Activated T-cell treated with anti-CD3 and anti-CD28 coated beads for 48 hours (primary cell): ENCODE results near the gene TMEM273.

Experiments
- DNase-seq: peaks from one replicate; pipeline ENCODE4 v3.0.0-alpha.2; 2020; ENCODE audit warnings: low read depth

The TMEM273 gene, protein sequence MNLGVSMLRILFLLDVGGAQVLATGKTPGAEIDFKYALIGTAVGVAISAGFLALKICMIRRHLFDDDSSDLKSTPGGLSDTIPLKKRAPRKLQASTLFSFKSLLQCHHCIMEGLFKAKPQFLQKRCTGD

DNA sequence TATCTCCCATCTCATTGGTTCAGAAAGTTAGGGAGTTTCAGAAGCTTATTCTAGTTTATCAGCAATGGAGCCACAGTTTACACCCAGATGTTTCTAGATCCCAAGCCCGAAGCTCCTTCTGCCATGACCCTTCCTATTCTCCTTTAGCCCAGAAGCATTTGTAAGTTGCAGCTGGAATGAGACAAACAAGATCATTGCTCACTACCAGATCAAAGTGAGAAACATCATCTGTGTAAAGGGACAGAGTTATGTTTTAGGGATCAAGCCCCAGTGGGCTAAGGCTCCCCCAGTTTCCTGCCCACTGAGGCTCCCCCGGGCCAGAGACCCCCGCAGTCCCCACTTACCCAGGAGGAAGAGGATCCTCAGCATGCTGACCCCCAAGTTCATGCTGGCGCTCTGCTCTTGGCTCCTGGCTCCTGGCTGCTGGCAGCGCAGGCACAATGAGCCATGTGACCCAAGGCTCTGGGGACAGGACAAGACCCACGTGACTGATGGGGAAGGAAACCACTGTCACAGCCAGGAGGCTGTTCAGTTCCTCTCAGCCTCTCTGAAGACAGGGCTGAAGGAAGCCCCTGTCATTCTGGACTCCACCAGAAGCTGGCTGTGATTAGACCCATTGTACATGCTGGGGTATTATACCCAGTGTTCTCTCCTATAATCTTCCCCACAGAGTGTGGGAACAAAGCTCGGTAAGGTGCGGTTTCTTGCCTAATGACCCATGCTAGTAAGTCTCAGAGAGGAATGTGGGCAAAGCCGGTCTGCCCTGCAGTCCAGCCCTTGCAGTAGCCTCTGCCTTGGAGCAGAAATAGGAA lies at the start of gene TMEM273:
Gene TMEM273, minus strand, starts transcription at position 442 of the 812 bp plus-strand sequence. Its CDS starts 55 bp downstream, at position 387.
- no peak for DNase-seq

DNA sequence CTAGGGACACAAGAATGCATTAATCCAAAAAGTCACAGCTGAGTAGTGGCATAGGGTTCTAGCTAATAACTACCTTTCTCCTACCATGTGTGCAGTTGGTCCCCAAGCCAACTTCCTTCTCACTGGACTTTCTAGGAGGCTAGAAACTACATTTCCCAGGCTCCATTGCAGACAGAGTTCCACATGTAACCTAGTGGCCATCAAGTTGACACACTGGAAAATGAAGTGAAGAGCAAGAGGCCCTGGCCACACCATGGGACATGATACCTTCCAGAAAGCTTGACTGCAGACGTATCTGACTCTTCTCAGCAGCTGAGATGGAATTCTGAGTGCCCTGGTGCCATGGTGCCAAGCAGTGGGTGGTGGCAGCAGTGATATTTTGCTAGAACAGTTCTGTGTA lies 49.8 kb upstream of the TMEM273 start:
- no peak for DNase-seq

DNA sequence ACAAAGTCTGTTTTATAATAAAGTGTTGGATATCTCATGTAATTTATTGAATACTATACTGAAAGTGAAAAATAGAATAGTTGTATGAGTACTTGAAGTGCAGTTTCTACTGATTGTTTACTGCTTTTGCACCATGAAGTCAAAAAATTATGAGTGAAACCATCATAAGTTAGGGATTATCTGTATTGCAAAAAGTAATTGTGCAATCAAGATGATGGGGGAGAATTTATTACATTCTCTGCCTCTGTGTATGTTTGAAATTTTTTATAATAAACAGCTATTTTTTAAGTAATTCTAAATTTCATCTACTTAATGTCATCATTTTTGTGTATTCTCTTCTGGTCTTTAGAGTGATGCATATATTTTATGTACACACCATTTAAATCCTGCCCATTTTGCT lies 47.2 kb upstream of the TMEM273 start:
- DNase-seq = no peak

GRCh38 chr10:49231086-49231820 lies 43.1 kb upstream of the TMEM273 start:
- no peak for DNase-seq

DNA sequence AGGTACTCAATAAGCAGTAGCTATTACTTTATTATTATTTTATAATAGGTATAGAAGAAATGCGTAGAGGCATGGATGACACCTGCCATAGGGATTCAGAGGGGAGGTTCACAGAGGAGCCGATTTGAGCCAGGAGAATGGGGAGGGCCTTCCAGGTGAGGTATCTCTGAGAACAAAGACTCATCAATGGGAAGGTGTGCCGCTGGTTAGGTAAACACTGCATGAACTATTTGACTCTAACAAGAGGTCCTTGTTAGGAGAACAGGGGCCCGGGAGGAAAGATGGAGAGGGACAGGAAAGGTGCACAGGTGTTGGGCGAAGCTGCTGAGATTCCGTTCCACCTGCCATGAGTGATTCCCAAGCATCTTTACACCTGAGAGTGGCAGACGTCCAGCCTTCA lies 41.8 kb upstream of the TMEM273 start:
- DNase-seq = no peak

DNA sequence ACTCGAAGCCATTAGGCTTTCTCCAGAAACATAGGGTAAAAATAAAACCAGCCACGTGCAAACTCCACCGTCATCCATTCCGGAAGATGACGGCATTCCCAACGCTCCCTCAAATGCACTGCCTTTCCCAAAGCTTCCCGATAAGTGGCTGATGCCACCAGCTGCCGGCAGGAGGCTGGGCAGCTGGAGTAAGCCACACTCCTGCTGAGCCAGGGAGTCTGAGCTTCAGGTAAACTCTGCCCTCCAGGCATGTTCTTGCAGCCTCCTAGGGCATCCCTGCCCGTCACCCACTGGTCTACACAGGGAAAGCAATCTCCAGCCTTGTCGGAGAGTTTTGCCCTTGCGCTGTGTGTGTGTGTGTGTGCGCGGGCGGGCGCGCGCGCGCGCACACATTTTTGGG lies 40.5 kb upstream of the TMEM273 start:
- no peak for DNase-seq

GRCh38 chr10:49227406-49227805 lies 39.2 kb upstream of the TMEM273 start:
- DNase-seq = no peak

- DNase-seq = no peak
Observed at GRCh38 chr10:49226594-49226993, 38.4 kb upstream of the TMEM273 start.

DNA sequence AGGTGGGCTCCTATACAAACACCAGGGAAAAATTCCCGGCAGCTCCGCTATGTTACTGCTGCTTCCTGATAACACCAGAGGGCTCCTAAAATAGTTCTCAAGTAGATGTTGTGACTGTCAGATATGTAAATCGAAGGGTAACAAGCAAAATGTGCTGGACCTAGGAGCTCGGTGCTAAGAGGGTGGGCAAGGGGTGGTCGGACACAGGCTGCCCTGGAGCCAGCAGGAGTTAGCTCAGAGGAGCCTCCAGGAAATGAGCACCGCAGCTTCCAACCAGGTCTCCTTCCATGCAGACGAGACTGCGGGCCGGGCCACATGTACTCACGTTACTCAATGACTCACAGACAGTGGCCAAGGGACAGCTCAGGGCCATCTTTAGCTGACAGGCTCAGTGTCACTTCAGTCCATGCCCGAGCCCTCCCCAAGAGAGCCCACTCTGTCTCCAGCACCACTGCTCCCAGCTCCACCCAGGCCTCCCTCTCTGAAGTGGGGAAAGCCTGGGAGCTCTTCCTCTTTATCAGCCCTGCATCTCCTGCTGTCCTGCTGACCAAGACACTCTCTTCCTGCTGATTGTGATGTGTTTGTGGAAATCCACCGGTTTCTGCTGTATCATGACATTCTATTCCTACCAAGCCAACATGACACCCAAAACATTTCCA lies 37.2 kb upstream of the TMEM273 start:
- no peak for DNase-seq

DNA sequence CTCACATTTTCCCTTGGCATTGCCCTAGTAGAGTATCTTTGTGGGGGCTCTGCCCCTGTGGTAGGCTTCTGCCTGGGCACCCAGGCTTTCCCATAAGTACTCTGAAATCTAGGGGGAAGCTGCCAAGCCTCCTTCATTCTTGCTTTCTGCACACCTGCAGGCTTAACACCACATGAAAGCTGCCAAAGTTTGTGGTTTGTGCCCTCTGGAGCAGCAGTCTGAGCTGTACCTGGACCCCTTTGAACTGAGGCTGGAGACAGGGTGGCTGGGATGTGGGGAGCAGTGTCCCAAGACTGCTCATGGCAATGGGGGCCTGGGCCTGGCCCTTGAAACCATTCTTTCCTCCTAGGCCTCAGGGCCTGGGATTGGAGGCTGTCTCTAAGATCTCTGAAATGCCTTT lies 35.0 kb upstream of the TMEM273 start:
- DNase-seq = no peak

DNA sequence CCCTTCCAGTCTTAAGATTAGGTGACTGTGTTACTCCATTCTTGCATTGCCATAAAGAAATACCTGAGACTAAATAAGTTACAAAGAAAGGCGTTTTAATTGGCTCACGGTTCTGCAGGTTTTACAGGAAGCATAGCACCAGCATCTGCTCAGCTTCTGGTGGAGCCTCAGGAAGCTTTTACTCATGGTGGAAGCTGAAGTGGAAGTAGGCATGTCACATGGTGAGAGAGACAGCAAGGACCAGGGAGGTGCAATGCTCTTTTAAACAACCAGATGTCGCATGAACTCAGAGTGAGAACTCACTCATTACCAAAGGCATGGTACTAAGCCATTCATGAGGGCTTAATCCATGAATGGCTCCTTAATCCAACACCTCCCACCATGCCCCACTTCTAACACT lies 34.0 kb upstream of the TMEM273 start:
- DNase-seq = no peak

GRCh38 chr10:49220679-49221078 lies 32.5 kb upstream of the TMEM273 start:
- DNase-seq = no peak

DNA sequence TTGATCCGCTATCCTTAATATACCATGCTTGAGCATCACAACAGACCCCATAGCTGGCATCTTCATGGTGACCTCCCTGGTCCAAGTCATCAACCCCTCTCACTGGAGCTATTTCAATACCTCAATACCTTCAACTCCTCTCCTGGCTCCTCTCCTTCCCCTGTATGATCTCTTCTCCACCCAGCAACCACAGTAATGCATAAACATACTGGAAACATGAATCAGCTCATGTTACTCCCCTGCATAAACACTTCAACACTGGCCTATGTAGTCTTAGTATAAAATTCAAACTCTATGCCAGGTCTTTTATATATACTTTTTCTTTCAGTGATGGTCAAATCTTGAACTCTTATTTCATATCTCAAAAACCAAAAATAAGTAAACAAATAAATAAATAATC lies 31.8 kb upstream of the TMEM273 start:
- DNase-seq = no peak

- no peak for DNase-seq
Observed at GRCh38 chr10:49219248-49219647, 31.1 kb upstream of the TMEM273 start.

GRCh38 chr10:49218480-49218879 lies 30.3 kb upstream of the TMEM273 start:
- DNase-seq = no peak

DNA sequence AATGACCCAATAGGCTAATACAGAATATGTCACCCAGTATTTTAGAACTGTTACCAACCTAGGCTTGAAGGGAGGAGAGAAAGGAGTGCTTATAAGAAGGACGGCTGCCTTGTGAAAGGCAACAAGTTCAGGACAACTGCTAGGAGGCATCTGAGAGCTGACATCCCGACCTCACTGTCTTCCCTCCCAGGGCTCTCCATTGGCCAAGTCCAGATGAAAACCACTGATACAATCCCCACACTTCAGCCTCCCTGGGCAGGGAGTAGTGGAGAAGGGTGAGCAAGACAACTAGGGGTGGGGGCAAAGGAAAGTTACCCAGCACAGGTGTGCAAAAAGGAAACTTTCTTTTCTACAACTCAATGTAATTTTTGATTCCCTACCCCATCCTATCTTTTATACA lies 29.5 kb upstream of the TMEM273 start:
- no peak for DNase-seq

DNA sequence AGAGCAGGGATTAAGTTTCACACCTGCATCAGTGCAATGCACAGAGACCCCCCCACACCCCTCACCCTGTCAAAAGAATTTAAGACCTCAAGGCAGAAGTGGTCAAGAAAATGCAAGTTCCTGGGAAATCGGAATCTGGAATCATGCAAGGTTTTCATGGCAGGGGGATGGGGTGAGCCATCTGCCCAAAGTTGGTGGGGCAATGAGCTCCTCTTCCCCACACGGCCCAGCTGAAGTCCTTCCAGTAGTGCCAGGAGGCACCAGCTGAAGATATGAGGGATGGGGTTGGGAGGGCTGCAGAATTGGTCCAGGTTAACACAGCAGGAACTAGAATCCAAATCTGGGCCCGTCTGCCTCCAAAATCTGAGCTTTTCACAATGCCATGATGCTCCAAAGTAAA lies 25.0 kb upstream of the TMEM273 start:
- DNase-seq = no peak

- no peak for DNase-seq
Observed at GRCh38 chr10:49212783-49213182, 24.6 kb upstream of the TMEM273 start.

DNA sequence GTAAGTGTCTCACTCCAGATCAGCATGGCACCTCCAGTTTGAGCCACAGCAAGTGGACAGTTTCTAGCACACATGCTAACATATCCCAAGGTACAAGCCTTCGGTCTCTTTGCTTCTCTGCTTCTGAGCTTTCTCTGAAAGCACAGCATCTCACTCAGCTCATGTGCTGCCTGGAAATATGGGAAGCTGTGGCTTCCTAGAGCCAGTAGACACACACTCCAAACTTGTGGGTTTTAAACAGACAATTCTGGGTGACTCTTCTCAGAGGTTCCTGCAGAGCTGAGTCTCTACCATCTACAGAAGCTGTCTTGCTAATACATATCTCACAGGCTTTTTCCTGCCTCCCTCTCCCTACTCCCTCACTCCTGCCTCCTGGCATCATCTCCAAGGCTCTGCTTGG lies 23.9 kb upstream of the TMEM273 start:
- DNase-seq = no peak

- DNase-seq = no peak
Observed at GRCh38 chr10:49208996-49209395, 20.8 kb upstream of the TMEM273 start.

DNA sequence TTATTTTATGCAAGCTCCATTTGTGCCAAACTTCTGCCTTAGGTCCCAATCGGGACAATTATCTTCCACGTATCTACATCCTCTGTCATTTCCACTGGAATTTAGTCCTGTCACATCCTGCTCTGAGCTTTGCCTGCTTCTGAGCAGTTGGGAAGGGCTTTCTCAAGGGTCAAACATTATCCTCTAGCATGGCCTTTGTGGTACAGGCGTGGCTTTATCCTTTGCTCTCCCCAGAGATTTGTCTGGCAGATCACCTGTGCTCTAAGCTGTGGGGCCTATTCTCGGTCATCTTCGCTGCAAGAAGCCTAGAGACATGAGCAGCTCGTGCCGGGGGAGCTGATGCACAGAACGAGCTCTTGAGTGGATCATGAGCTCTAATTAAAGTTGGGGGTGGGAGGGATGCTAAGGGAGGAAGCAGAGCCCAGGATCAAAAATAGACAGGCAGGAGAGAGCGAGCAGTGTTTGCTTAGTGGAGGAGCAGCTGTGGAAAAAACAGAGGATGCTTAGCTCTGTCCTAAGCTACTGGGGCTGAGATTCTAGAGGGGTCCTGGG lies 19.8 kb upstream of the TMEM273 start:
- no peak for DNase-seq

DNA sequence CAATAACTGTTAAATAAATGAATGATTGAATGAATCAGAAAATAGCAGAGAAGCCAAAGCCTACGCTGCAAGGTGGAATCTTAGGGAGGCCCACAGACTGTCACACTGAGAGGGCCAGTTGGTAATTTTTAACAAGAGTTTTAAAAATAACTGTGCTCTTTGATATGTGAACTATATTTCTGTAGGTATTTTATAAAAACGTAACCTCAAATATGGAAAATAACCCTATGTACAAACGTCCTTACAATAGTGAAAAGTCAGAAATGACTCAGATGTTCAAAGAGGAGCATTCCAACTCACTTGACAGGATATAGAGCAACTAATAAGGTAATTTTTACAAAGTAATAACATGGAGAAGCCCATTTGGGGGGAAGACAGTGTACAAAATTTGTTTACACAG lies 18.9 kb upstream of the TMEM273 start:
- DNase-seq = no peak
